ENCODE results near the gene CELF2.

The CELF2 gene

GRCh38 chr10:11020548-11020942 lies 2.9 kb downstream of the CELF2 start:
- TF ChIP-seq CTCF (IDR thresholded peaks at IDR 0.05; ENCODE audit: insufficient read depth, low read length, poor library complexity, severe bottlenecking) (no peak), EZH2phosphoT487 (conservative IDR thresholded peaks at IDR 0.05; ENCODE audit: low read length) (no peak)
- no peak overlapping the region for H3K9ac ChIP-seq (ENCODE audit: low read length)
- H2AFZ ChIP-seq (ENCODE audit: low read depth, low read length, severe bottlenecking) = no peak overlapping the region
- H3K4me3 ChIP-seq (ENCODE audit: insufficient read depth, low read length, poor library complexity, severe bottlenecking) = no peak overlapping the region
- no peak overlapping the region for H3K27ac ChIP-seq (ENCODE audit: low read depth, low read length)
- no peaks in the 10 kb centered on the region for H3K79me2 ChIP-seq (ENCODE audit: insufficient read depth, low read length)
- no peaks in the 10 kb centered on the region for H3K27me3 ChIP-seq (ENCODE audit: low read length)
- H3F3A ChIP-seq (ENCODE audit: insufficient read depth) = no peaks in the 10 kb centered on the region
- H4K20me1 ChIP-seq (ENCODE audit: low read depth, low read length) = no peaks in the 10 kb centered on the region
- H3K36me3 ChIP-seq (ENCODE audit: low read length) = no peaks in the 10 kb centered on the region
- no peak overlapping the region for H3K4me2 ChIP-seq (ENCODE audit: low read depth, low read length, poor library complexity, severe bottlenecking)
- no peaks in the 10 kb centered on the region for H3K9me2 ChIP-seq (replicated peaks; ENCODE audit: insufficient read depth, low read length)
- no peaks in the 10 kb centered on the region for H3K9me3 ChIP-seq (ENCODE audit: insufficient read depth, low read length)

DNA sequence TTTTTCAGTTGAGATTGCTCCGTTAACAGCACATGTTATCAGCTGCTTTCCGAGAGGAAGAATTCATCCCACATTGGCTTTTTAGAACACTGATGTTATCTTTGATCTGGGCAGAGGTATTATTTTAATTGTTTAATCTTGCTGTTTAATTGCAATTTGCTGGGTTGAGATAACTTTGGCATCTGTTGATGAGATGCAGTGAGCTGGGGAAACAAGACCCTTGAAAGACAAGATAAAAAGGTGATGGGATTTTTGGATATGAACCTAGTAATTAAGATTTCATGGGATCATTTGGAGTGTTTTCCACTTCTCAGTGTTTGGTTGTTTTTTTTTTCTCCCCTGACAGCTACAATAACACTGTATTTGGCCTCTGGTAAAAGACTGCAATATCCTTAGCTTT lies 4.5 kb downstream of the CELF2 start:
- H3K36me3 ChIP-seq (ENCODE audit: low read length) = no peaks in the 10 kb centered on the region
- H3K27me3 ChIP-seq (ENCODE audit: low read length) = no peaks in the 10 kb centered on the region
- no peak for TF ChIP-seq CTCF (IDR thresholded peaks at IDR 0.05; ENCODE audit: insufficient read depth, low read length, poor library complexity, severe bottlenecking)
- TF ChIP-seq EZH2phosphoT487 (conservative IDR thresholded peaks at IDR 0.05; ENCODE audit: low read length) = no peak
- H3K9ac ChIP-seq (ENCODE audit: low read length) = no peak overlapping the region
- H3K9me2 ChIP-seq (replicated peaks; ENCODE audit: insufficient read depth, low read length) = no peaks in the 10 kb centered on the region
- H4K20me1 ChIP-seq (ENCODE audit: low read depth, low read length) = no peaks in the 10 kb centered on the region
- H3K27ac ChIP-seq (ENCODE audit: low read depth, low read length) = no peak overlapping the region
- H3K4me3 ChIP-seq (ENCODE audit: insufficient read depth, low read length, poor library complexity, severe bottlenecking) = no peak overlapping the region
- no peak overlapping the region for H2AFZ ChIP-seq (ENCODE audit: low read depth, low read length, severe bottlenecking)
- H3K9me3 ChIP-seq (ENCODE audit: insufficient read depth, low read length) = no peaks in the 10 kb centered on the region
- H3K4me2 ChIP-seq (ENCODE audit: low read depth, low read length, poor library complexity, severe bottlenecking) = no peak overlapping the region
- no peaks in the 10 kb centered on the region for H3K79me2 ChIP-seq (ENCODE audit: insufficient read depth, low read length)
- no peaks in the 10 kb centered on the region for H3F3A ChIP-seq (ENCODE audit: insufficient read depth)

DNA sequence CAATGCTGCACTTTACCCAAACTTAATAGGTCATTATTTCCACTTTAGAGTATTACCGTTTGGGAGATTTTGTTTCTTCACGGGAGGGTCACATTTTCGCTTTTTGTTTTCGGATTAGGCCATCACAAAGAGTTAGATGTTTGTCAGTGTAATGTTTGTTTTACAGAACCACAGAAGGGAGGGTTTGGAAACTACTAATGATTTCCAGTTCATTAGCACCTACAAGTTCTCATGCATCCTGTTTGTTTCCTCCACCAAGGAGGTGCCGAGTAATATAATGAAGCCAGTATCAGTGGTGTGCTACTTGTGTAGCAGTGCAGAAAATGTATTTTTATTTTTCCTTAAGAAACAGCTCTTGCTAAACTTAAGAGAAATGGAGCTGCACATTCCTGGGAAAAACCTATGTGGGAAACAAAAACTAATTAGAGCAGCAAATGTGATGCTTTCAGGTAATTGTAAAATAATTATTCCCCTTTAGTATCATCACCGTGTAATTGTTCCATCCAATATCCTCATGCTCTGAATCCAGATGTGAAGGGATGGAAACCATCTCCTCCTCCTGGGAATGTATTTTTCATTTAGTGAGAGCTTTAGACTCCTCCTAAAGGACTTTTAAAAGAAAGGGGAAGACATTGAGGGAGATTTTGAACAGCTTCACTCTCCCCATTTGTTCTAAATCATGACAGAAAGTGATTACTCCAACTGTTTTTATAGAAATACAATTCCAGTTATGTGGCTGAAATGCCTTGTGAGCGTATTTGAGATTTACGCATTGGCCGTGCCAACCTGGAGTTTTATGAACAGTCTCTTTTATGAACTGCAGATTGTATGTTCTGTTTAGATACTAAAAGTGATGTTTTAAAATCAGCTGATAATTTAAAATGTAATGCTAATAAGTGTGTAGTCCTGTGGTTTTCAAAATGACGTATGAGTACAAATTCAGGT lies 5.6 kb downstream of the CELF2 start:
- Histone ChIP-seq H3K27me3 (ENCODE audit: low read length) (no peaks in the 10 kb centered on the region), H3K9me2 (replicated peaks; ENCODE audit: insufficient read depth, low read length) (no peaks in the 10 kb centered on the region), H3K79me2 (ENCODE audit: insufficient read depth, low read length) (no peaks in the 10 kb centered on the region), H3K27ac (ENCODE audit: low read depth, low read length) (no peak overlapping the region), H3K9ac (ENCODE audit: low read length) (no peak overlapping the region), H3K4me3 (ENCODE audit: insufficient read depth, low read length, poor library complexity, severe bottlenecking) (no peak overlapping the region), H3K9me3 (ENCODE audit: insufficient read depth, low read length) (no peaks in the 10 kb centered on the region), H2AFZ (ENCODE audit: low read depth, low read length, severe bottlenecking) (no peak overlapping the region), H3K4me2 (ENCODE audit: low read depth, low read length, poor library complexity, severe bottlenecking) (no peak overlapping the region), H3F3A (ENCODE audit: insufficient read depth) (no peaks in the 10 kb centered on the region), H3K36me3 (ENCODE audit: low read length) (no peaks in the 10 kb centered on the region), H4K20me1 (ENCODE audit: low read depth, low read length) (no peaks in the 10 kb centered on the region)
- TF ChIP-seq EZH2phosphoT487 (conservative IDR thresholded peaks at IDR 0.05; ENCODE audit: low read length) (no peak), CTCF (IDR thresholded peaks at IDR 0.05; ENCODE audit: insufficient read depth, low read length, poor library complexity, severe bottlenecking) (no peak)

Data from SU-DHL-6 (cell line).